ENCODE measurements around the gene DIRAS1. TPM values are rescaled to one million over a fixed set of nuclear protein-coding genes. Genes with fewer than 3 reads are reported as not detected.

Gene DIRAS1
- total and polyA plus RNA-seq, 2 of the 8 experiments (the other 6 are each of a cell fraction or from before 2014, with no cell fraction given) = 20.2 to 22.3 TPM

GRCh38 chr19:2759362-2759761 lies 38.2 kb upstream of the DIRAS1 start:
- H2BK20ac ChIP-seq (ENCODE audit: low read length) = no peak overlapping the region
- no peak overlapping the region for H2BK120ac ChIP-seq (replicated peaks; ENCODE audit: low read depth, low read length)
- no peaks in the 10 kb centered on the region for H3K23me2 ChIP-seq (ENCODE audit: low read depth, low read length)
- H3K9me3 ChIP-seq (ENCODE audit: insufficient read depth in 2 of 2, low read depth in 1 of 2, low read length in 1 of 2) = no peaks in the 10 kb centered on the region
- no peak overlapping the region for H3K14ac ChIP-seq (ENCODE audit: insufficient read length)
- no peak overlapping the region for H3K18ac ChIP-seq (ENCODE audit: extremely low read depth, low read length)
- H3K79me2 ChIP-seq (ENCODE audit: control insufficient read depth in 1 of 2, insufficient read depth in 2 of 2, low read length in 2 of 2) = no peaks in the 10 kb centered on the region
- peaks cover 23 to 75% (median 44%) of the 10 kb centered on the region in 4 experiments; a peak in 7 of 8 replicates for H3K36me3 ChIP-seq (ENCODE audit: control insufficient read depth in 2 of 4, insufficient read depth in 4 of 4, low read length in 3 of 4)
- no peak overlapping the region for H2BK5ac ChIP-seq (ENCODE audit: low read depth, low read length)
- no peak for FAIRE-seq
- H4K5ac ChIP-seq (ENCODE audit: insufficient read length, low read depth, low read length) = no peak overlapping the region
- no peak overlapping the region for H3K4me3 ChIP-seq (ENCODE audit: extremely low read depth in 1 of 4, insufficient read depth in 2 of 4, low read depth in 3 of 4, low read length in 4 of 4)
- no peak overlapping the region for H3K4me2 ChIP-seq (ENCODE audit: insufficient read depth in 1 of 2, low read depth in 2 of 2, low read length in 2 of 2)
- no peak overlapping the region for H2AFZ ChIP-seq (ENCODE audit: low read length)
- DNase-seq (ENCODE audit: low read depth in 1 of 2, low spot score in 2 of 2) = no peak
- no peaks in the 10 kb centered on the region for H3K4me1 ChIP-seq (replicated peaks in 1 of 4; ENCODE audit: control insufficient read depth in 3 of 4, insufficient read depth in 4 of 4, low read length in 3 of 4)
- H4K91ac ChIP-seq (replicated peaks; ENCODE audit: insufficient read length, low read length) = no peak overlapping the region
- H3K27me3 ChIP-seq (replicated peaks in 1 of 4; ENCODE audit: control insufficient read depth in 3 of 4, extremely low read depth in 1 of 4, insufficient read depth in 3 of 4, low read length in 3 of 4) = no peaks in the 10 kb centered on the region
- H3K9ac ChIP-seq (replicated peaks in 1 of 4; ENCODE audit: extremely low read depth in 1 of 4, low read depth in 3 of 4, low read length in 3 of 4) = no peak overlapping the region
- ChIA-PET POLR2A (ENCODE audit: partially characterized antibody) (interaction anchor here (1.0 kb wide), 2 partner anchors 11 to 36 kb away, joined by 3 read pairs; no protein-coding TSS in a partner anchor), CTCF (ENCODE audit: partially characterized antibody) (interaction anchor here (1.6 to 3.0 kb wide), 2 partner anchors 10 to 111 kb away, joined by 8 to 11 read pairs; no protein-coding TSS in a partner anchor)
- no peak overlapping the region for H3K23ac ChIP-seq (ENCODE audit: insufficient read length)
- no peak overlapping the region for H3K27ac ChIP-seq (ENCODE audit: low read depth, low read length)
- no peak overlapping the region for H4K8ac ChIP-seq (ENCODE audit: extremely low read depth, insufficient read depth, low read length)
- H2AK5ac ChIP-seq (ENCODE audit: low read depth, low read length) = no peak overlapping the region
- H3K56ac ChIP-seq (replicated peaks; ENCODE audit: insufficient read length, low read depth, low read length) = no peak overlapping the region
- no peak overlapping the region for H2BK15ac ChIP-seq (ENCODE audit: low read length)
- 96% methylated on average over 17 of the region's 17 CpGs; no CpG with 5 or more reads in 1 of the 2 experiments for WGBS, 2 experiments (ENCODE audit: extremely low coverage in 1 of 2, insufficient coverage in 1 of 2, insufficient read length in 1 of 2, insufficient replicate concordance in 2 of 2, low coverage in 1 of 2, low lambda C conversion rate in 2 of 2, missing lambda C conversion rate in 1 of 2)
- TF ChIP-seq NRF1 (IDR thresholded peaks at IDR 0.05; ENCODE audit: low read depth, low read length) (no peak), CBX8 (IDR thresholded peaks at IDR 0.05; ENCODE audit: borderline replicate concordance, low read depth, low read length) (no peak), CTBP2 (IDR thresholded peaks at IDR 0.05; ENCODE audit: borderline replicate concordance, insufficient read depth, insufficient read length, low read length) (no peak), NANOG (IDR thresholded peaks at IDR 0.05; ENCODE audit: insufficient read depth, low read depth, low read length, poor library complexity, severe bottlenecking) (no peak), ASH2L (IDR thresholded peaks at IDR 0.05; ENCODE audit: low read length) (no peak)
- H4K20me1 ChIP-seq (replicated peaks in 1 of 2; ENCODE audit: control insufficient read depth in 1 of 2, insufficient read depth in 2 of 2, low read length in 2 of 2) = peaks cover 4 to 10% of the 10 kb centered on the region in 2 experiments
- no peak overlapping the region for H2BK12ac ChIP-seq (ENCODE audit: low read depth, low read length)
- no peak overlapping the region for H3K4ac ChIP-seq (replicated peaks; ENCODE audit: insufficient read length, low read depth, low read length)
- H3K79me1 ChIP-seq (ENCODE audit: low read depth, low read length) = no peaks in the 10 kb centered on the region

Measured in H1 (cell line).